Keratinocyte (primary cell): ENCODE results near the gene LARGE1.

Source experiments
- EZH2 ChIP-seq: IDR thresholded peaks from one replicate; pipeline ENCODE4 v1.6.1; 2012; ENCODE audit warnings: inconsistent platforms, mild to moderate bottlenecking, low read length, moderate library complexity
- TF ChIP-seq, protein P1 (sequence below), 3 experiments: IDR thresholded peaks in 1 of 3; conservative IDR thresholded peaks in 1 of 3; optimal IDR thresholded peaks in 1 of 3; 2 replicates in 2 of 3; 3 replicates in 1 of 3; pipeline versions ENCODE3 to v1.5.1; 2011; ENCODE audit warnings: low read length in 3 of 3, mild to moderate bottlenecking in 3 of 3, moderate library complexity in 2 of 3, control low read depth in 1 of 3, inconsistent platforms in 1 of 3; ENCODE audit not compliant: insufficient read depth in 2 of 3; ENCODE audit errors: extremely low read depth in 1 of 3

DNA sequence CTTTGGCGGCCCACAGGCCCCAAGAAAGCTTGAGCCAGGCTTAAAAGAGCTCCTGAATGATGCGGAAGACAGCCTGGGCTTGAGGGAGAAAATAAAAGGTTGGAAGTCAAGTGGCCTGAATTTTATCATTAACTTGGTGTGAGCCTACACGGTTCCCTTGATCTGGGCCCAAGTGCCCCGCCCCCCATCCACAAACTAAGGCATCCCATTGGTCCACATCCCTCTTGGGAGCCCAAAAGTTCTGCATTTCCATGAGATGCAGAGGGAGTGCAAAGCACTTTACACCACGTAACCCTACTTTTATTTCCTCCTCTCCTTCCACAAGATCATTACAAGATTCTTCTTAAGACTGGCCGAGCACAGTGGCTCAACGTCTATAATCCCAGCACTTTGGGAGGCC, 22.2 kb downstream of the LARGE1 start:
- TF ChIP-seq, protein P1, sequence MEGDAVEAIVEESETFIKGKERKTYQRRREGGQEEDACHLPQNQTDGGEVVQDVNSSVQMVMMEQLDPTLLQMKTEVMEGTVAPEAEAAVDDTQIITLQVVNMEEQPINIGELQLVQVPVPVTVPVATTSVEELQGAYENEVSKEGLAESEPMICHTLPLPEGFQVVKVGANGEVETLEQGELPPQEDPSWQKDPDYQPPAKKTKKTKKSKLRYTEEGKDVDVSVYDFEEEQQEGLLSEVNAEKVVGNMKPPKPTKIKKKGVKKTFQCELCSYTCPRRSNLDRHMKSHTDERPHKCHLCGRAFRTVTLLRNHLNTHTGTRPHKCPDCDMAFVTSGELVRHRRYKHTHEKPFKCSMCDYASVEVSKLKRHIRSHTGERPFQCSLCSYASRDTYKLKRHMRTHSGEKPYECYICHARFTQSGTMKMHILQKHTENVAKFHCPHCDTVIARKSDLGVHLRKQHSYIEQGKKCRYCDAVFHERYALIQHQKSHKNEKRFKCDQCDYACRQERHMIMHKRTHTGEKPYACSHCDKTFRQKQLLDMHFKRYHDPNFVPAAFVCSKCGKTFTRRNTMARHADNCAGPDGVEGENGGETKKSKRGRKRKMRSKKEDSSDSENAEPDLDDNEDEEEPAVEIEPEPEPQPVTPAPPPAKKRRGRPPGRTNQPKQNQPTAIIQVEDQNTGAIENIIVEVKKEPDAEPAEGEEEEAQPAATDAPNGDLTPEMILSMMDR (optimal IDR thresholded peaks at IDR 0.05 in 1 of 3, IDR thresholded peaks at IDR 0.05 in 1 of 3, conservative IDR thresholded peaks at IDR 0.05 in 1 of 3; ENCODE audit: extremely low read depth in 1 of 3, insufficient read depth in 2 of 3, low read length in 3 of 3) = no peak
- TF ChIP-seq EZH2 = no peak
